B cell (primary cell): Measurements from ENCODE around the gene SLC8A3. TPM values are rescaled to one million over a fixed set of nuclear protein-coding genes. Genes with fewer than 3 reads are reported as not detected.

Experiments used
- ATAC-seq: fragments of 200-7000 bp; cut with Tn5 transposase; one replicate; pipeline ENCODE4 v1.10.0; 2021; ENCODE audit warnings: low read depth, mild to moderate bottlenecking, moderate number of reproducible peaks, moderate library complexity
- CTCF ChIA-PET: fragments of 350-600 bp; sonication (Branson Sonifier 250); formaldehyde crosslinking; loops from one replicate; lab custom pipeline; 2021; ENCODE audit warnings: antibody characterized with exemption, inconsistent platforms; lab: Charles Lee
- POLR2A ChIA-PET: fragments of 350-600 bp; sonication (Branson Sonifier 250); formaldehyde crosslinking; loops from one replicate; lab custom pipeline; 2021; ENCODE audit warnings: antibody characterized with exemption; lab: Charles Lee
- DNase-seq: peaks from one replicate; pipeline ENCODE4 v3.0.0; 2013
- H2AFZ ChIP-seq: 2 replicates; pipeline ENCODE4 v1.6.1; 2012; ENCODE audit warnings: mild to moderate bottlenecking, low read depth, low read length; ENCODE audit not compliant: insufficient read depth, poor library complexity, severe bottlenecking
- H3K27ac ChIP-seq, 2 donors: 1 replicate in 1 of 2; 2 replicates in 1 of 2; pipeline ENCODE4 v1.5.1; 2012 to 2013; ENCODE audit warnings: low read length in 2 of 2, mild to moderate bottlenecking in 2 of 2, moderate library complexity in 1 of 2
- H3K27me3 ChIP-seq, 4 experiments: fragments of 200-600 bp in 1 of 4; sonication (generic) in 1 of 4; replicated peaks in 1 of 4; 1 replicate in 2 of 4; 2 replicates in 2 of 4; pipeline versions ENCODE4 v1.6.1 to v1.7.0; 2013 to 2016; ENCODE audit warnings: low read length in 3 of 4, mild to moderate bottlenecking in 2 of 4, mixed read lengths in 1 of 4, moderate library complexity in 1 of 4; ENCODE audit not compliant: insufficient read depth in 4 of 4, control insufficient read depth in 3 of 4; ENCODE audit errors: control extremely low read depth in 1 of 4
- H3K36me3 ChIP-seq, 2 experiments: replicated peaks in 1 of 2; 1 replicate in 1 of 2; 2 replicates in 1 of 2; pipeline versions ENCODE4 v1.6.1 to v1.7.1; 2013; ENCODE audit warnings: low read length in 1 of 2; ENCODE audit not compliant: insufficient read depth in 2 of 2, control insufficient read depth in 1 of 2; ENCODE audit errors: control extremely low read depth in 1 of 2, extremely low read depth in 1 of 2
- H3K4me1 ChIP-seq, 2 donors: fragments of 200-600 bp in 1 of 2; sonication (generic) in 1 of 2; 1 replicate in 1 of 2; 2 replicates in 1 of 2; pipeline versions ENCODE4 v1.5.1 to v1.6.1; 2013 to 2017; ENCODE audit warnings: low read length in 2 of 2; ENCODE audit not compliant: control insufficient read depth in 2 of 2, insufficient read depth in 2 of 2
- H3K4me2 ChIP-seq: replicated peaks from 2 replicates; pipeline ENCODE3; 2012; ENCODE audit warnings: mild to moderate bottlenecking, low read depth, low read length; ENCODE audit not compliant: poor library complexity, severe bottlenecking
- H3K4me3 ChIP-seq, 5 experiments: fragments of 200-600 bp in 1 of 5; sonication (generic) in 1 of 5; 1 replicate in 3 of 5; 2 replicates in 2 of 5; pipeline versions ENCODE4 v1.5.1 to v1.7.0; 2011 to 2016; ENCODE audit warnings: low read length in 4 of 5, mild to moderate bottlenecking in 4 of 5, low read depth in 2 of 5, control low read depth in 1 of 5, moderate library complexity in 1 of 5; ENCODE audit not compliant: insufficient read depth in 1 of 5; ENCODE audit errors: control extremely low read depth in 1 of 5, extremely low read depth in 1 of 5
- H3K79me2 ChIP-seq: fragments of 200-600 bp; sonication (generic); one replicate; pipeline ENCODE4 v1.6.0; 2016; ENCODE audit warnings: low read length; ENCODE audit not compliant: control insufficient read depth, insufficient read depth
- H3K9ac ChIP-seq: fragments of 200-600 bp; sonication (generic); 2 replicates; pipeline ENCODE4 v1.6.1; 2017; ENCODE audit warnings: mild to moderate bottlenecking, low read length, moderate library complexity
- H3K9me3 ChIP-seq, 3 donors: one replicate each; pipeline versions ENCODE4 v1.6.1 to v1.7.1; 2013; ENCODE audit warnings: low read length in 2 of 3; ENCODE audit not compliant: control insufficient read depth in 2 of 3, insufficient read depth in 1 of 3; ENCODE audit errors: control extremely low read depth in 1 of 3
- H4K20me1 ChIP-seq: 2 replicates; pipeline ENCODE4 v1.6.0; 2012; ENCODE audit warnings: mild to moderate bottlenecking, low read length; ENCODE audit not compliant: insufficient read depth, control insufficient read depth, poor library complexity, severe bottlenecking
- H3K27ac Mint-ChIP-seq: one replicate; pipeline ENCODE4 v1.8.0; 2021; ENCODE audit warnings: mixed read lengths
- H3K27me3 Mint-ChIP-seq: one replicate; pipeline ENCODE4 v1.8.0; 2021; ENCODE audit warnings: mixed read lengths
- H3K4me1 Mint-ChIP-seq: one replicate; pipeline ENCODE4 v1.8.0; 2021; ENCODE audit warnings: mixed read lengths
- H3K4me3 Mint-ChIP-seq: one replicate; pipeline ENCODE4 v1.8.0; 2021; ENCODE audit warnings: mixed read lengths
- H3K9me3 Mint-ChIP-seq: one replicate; pipeline ENCODE4 v1.8.0; 2022; ENCODE audit warnings: mixed read lengths; ENCODE audit not compliant: insufficient read depth
- EZH2 ChIP-seq: IDR thresholded peaks from 2 replicates; pipeline ENCODE4 v1.6.1; 2012; ENCODE audit warnings: borderline replicate concordance, low read depth, mild to moderate bottlenecking, moderate library complexity, low read length; ENCODE audit not compliant: insufficient read depth, poor library complexity, severe bottlenecking
- WGBS: methylation state at CpG from one replicate; pipeline ENCODE4 v1.1.5; 2013; ENCODE audit warnings: missing lambda C conversion rate; ENCODE audit not compliant: insufficient coverage; 5-methylcytosine and 5-hydroxymethylcytosine counted together
- intact Hi-C: fragments of 100-400 bp; cut with micrococcal nuclease; formaldehyde crosslinking; loops from one replicate; pipeline ENCODE4 v1.10.0; 2022
- polyA plus RNA-seq: library from polyadenylated mRNA; depleted of rRNA; stranded (reverse); fragments of >200 nt; gene quantifications from 2 replicates; pipeline ENCODE4 v1.2.3, GENCODE V29; 2012
- total RNA-seq, 2 donors: library from RNA; stranded (reverse); fragments of 120-200 nt in 1 of 2; gene quantifications; 1 replicate in 1 of 2; 2 replicates in 1 of 2; pipeline versions ENCODE4 v1.2.3 to v1.2.4, GENCODE V29; 2013 to 2022
- TF ChIP-seq, protein P1 (sequence below): fragments of 200-600 bp; IDR thresholded peaks from one replicate; pipeline ENCODE4 v1.8.0; 2022; ENCODE audit warnings: antibody characterized with exemption, mild to moderate bottlenecking

Gene SLC8A3
- total and polyA plus RNA-seq, 2 donors (not counting 1 experiment from before 2014, with no cell fraction given) = 0.07 to 0.09 TPM

DNA sequence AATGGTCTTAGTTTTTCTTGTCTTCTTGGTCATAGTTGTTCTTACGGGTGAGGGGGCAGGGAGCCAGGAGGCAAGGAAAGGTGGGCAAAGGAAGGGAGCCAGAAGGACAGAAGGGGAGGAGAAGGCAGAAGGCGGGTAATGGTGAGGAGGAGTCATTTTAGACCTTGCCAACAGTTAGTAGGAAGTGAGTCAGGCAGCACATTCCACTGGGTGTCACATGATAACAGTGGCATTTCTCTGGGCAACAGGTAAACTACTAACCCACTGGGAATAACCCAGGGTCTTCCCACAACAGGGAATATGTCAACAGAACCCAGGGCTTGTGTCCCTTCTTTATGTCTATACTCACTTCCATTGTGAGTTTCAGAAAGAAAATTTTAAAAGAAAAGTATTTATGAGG lies 127.6 kb downstream of the SLC8A3 start:
- CTCF ChIA-PET = no interaction called here
- WGBS = 90% methylated on average over 2 of the region's 2 CpGs
- Mint-ChIP-seq H3K27ac (no peak overlapping the region), H3K4me3 (no peak overlapping the region), H3K4me1 (no peaks in the 10 kb centered on the region), H3K27me3 (peaks cover 34% of the 10 kb centered on the region), H3K9me3 (no peaks in the 10 kb centered on the region)
- intact Hi-C loops = no loop called here
- no peak overlapping the region for H3K27ac ChIP-seq
- no peaks in the 10 kb centered on the region for H3K4me1 ChIP-seq
- DNase-seq (no peak), ATAC-seq (no peak)
- no peaks in the 10 kb centered on the region for H3K36me3 ChIP-seq
- no peaks in the 10 kb centered on the region for H3K79me2 ChIP-seq
- H3K9ac ChIP-seq = no peak overlapping the region
- no peak overlapping the region for H2AFZ ChIP-seq
- no peak overlapping the region for H3K4me2 ChIP-seq
- H3K27me3 ChIP-seq = peaks cover 0 to 2% (median 0%) of the 10 kb centered on the region in 4 experiments
- TF ChIP-seq EZH2 = no peak
- TF ChIP-seq, protein P1, sequence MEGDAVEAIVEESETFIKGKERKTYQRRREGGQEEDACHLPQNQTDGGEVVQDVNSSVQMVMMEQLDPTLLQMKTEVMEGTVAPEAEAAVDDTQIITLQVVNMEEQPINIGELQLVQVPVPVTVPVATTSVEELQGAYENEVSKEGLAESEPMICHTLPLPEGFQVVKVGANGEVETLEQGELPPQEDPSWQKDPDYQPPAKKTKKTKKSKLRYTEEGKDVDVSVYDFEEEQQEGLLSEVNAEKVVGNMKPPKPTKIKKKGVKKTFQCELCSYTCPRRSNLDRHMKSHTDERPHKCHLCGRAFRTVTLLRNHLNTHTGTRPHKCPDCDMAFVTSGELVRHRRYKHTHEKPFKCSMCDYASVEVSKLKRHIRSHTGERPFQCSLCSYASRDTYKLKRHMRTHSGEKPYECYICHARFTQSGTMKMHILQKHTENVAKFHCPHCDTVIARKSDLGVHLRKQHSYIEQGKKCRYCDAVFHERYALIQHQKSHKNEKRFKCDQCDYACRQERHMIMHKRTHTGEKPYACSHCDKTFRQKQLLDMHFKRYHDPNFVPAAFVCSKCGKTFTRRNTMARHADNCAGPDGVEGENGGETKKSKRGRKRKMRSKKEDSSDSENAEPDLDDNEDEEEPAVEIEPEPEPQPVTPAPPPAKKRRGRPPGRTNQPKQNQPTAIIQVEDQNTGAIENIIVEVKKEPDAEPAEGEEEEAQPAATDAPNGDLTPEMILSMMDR = no peak
- H3K4me3 ChIP-seq = no peak overlapping the region
- H4K20me1 ChIP-seq = no peaks in the 10 kb centered on the region
- POLR2A ChIA-PET = no interaction called here
- no peaks in the 10 kb centered on the region for H3K9me3 ChIP-seq

DNA sequence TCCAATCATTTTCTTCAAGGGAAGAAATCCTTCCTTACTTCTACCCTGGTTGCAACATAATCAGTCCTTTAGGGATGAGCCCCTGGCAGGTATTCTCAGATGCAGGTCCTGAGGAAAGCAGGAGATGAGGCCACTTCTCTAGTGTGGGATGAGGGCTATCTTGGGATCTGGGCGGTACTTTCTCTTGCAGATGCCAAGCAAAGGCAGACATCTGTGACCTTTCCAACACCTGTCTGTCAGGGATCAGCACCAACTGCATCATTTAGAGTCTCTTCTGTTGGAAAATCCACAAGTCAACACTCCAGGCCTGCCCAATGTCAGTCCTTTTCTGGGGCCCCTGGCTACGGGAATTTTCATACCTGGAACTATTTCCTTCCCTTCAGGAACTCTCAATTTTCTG lies 129.2 kb downstream of the SLC8A3 start:
- H3K27me3 Mint-ChIP-seq = peaks cover 34% of the 10 kb centered on the region
- intact Hi-C loops = no loop called here
- no peak for TF ChIP-seq EZH2
- TF ChIP-seq, protein P1 = no peak
- Histone ChIP-seq H3K27ac (no peak overlapping the region), H2AFZ (no peak overlapping the region), H3K79me2 (no peaks in the 10 kb centered on the region), H3K9ac (no peak overlapping the region), H4K20me1 (no peaks in the 10 kb centered on the region), H3K4me1 (no peaks in the 10 kb centered on the region), H3K36me3 (no peaks in the 10 kb centered on the region), H3K9me3 (no peaks in the 10 kb centered on the region), H3K4me3 (no peak overlapping the region), H3K27me3 (peaks cover 0 to 2% (median 0%) of the 10 kb centered on the region in 4 experiments), H3K4me2 (no peak overlapping the region)
- POLR2A ChIA-PET = no interaction called here
- no peaks in the 10 kb centered on the region for H3K4me1 Mint-ChIP-seq
- CTCF ChIA-PET = no interaction called here
- WGBS = 83% methylated on average over 1 of the region's 2 CpGs
- no peak overlapping the region for H3K4me3 Mint-ChIP-seq
- DNase-seq (no peak), ATAC-seq (no peak)
- no peaks in the 10 kb centered on the region for H3K9me3 Mint-ChIP-seq
- H3K27ac Mint-ChIP-seq = no peak overlapping the region
